Upper lobe of right lung (tissue), 1 donor: ENCODE results near the gene C1orf167. TPM values are rescaled to one million over a fixed set of nuclear protein-coding genes. Genes with fewer than 3 reads are reported as not detected.

ENCODE experiments used
- total RNA-seq: library from RNA; stranded (reverse); fragmentation: NEBNext Ultra II Directional; extraction: Animal tissue kit (Norgen Biotek cat#: 25700); gene quantifications from one replicate; pipeline ENCODE4 v1.2.1, GENCODE V29; 2021
- donor health status: DM: no; HTN: yes; CAD: no; lungs with severe emphysema.

C1orf167 gene
- total RNA-seq, 1 donor from 2014 or later: 4.7 TPM

Other genes with a start within 250 kb of the C1orf167 start
- 11.2 TPM for gene FBXO2, start 107.8 kb upstream of the C1orf167 start, total RNA-seq
- 19.8 TPM for gene FBXO44, start 107.3 kb upstream of the C1orf167 start, total RNA-seq
- 16.7 TPM for gene FBXO6, start 98.0 kb upstream of the C1orf167 start, total RNA-seq
- 23.5 TPM for gene MAD2L2, start 81.0 kb upstream of the C1orf167 start, total RNA-seq
- 0.09 TPM for gene DRAXIN, start 70.5 kb upstream of the C1orf167 start, total RNA-seq
- gene AGTRAP, start 26.1 kb upstream of the C1orf167 start, total RNA-seq: 57.0 TPM
- 45.4 TPM for gene MTHFR, start 43.8 kb downstream of the C1orf167 start, total RNA-seq
- 33.7 TPM for gene CLCN6, start 44.0 kb downstream of the C1orf167 start, total RNA-seq
- gene NPPA, start 85.6 kb downstream of the C1orf167 start, total RNA-seq: 8.4 TPM
- 0.81 TPM for gene NPPB, start 96.8 kb downstream of the C1orf167 start, total RNA-seq
- 43.7 TPM for gene KIAA2013, start 164.2 kb downstream of the C1orf167 start, total RNA-seq
- 76.8 TPM for gene PLOD1, start 172.5 kb downstream of the C1orf167 start, total RNA-seq
- gene MFN2, start 218.3 kb downstream of the C1orf167 start, total RNA-seq: 89.9 TPM